HG03066 (cell line): ENCODE measurements around the gene TKFC.
"Not testable (repeated sequence)": the region's sequence is repeated elsewhere in the genome, so short reads cannot be mapped to it uniquely, and the experiment has no call there.

ENCODE experiments used
- ATAC-seq: cut with Tn5 transposase; IDR thresholded peaks from one replicate; pipeline ENCODE4 v1.9.1; 2021; ENCODE audit warnings: low read depth; ENCODE audit not compliant: unreplicated experiment

Gene TKFC

GRCh38 chr11:61362542-61362875 lies 29.5 kb downstream of the TKFC start:
- ATAC-seq, result no peak

GRCh38 chr11:61364012-61364675 lies 31.1 kb downstream of the TKFC start:
- ATAC-seq, result no peak

- no peak for ATAC-seq
These were observed 34.4 kb downstream of the TKFC start for GRCh38 chr11:61367406-61367805.

GRCh38 chr11:61368646-61369045 lies 35.6 kb downstream of the TKFC start:
- ATAC-seq, result no peak

- ATAC-seq, result peak; percentile 66
These were observed 36.6 kb downstream of the TKFC start for GRCh38 chr11:61369372-61370348.

- ATAC-seq, result no peak
These were observed 37.4 kb downstream of the TKFC start for GRCh38 chr11:61370349-61371005.

GRCh38 chr11:61372659-61373420 lies 39.8 kb downstream of the TKFC start:
- ATAC-seq, result no peak

- ATAC-seq, result no peak
These were observed 42.7 kb downstream of the TKFC start for GRCh38 chr11:61375761-61376108.

GRCh38 chr11:61377461-61378160 lies 44.6 kb downstream of the TKFC start:
- no peak for ATAC-seq

GRCh38 chr11:61378713-61379313 lies 45.8 kb downstream of the TKFC start:
- ATAC-seq, result no peak

- ATAC-seq, result no peak
These were observed 47.9 kb downstream of the TKFC start for GRCh38 chr11:61380884-61381283.

GRCh38 chr11:61383859-61384258 lies 50.8 kb downstream of the TKFC start:
- not testable (repeated sequence) for ATAC-seq

GRCh38 chr11:61384271-61385242 lies 51.5 kb downstream of the TKFC start:
- ATAC-seq, result no peak

- ATAC-seq, result no peak
These were observed 57.1 kb downstream of the TKFC start for GRCh38 chr11:61390161-61390560.

GRCh38 chr11:61392981-61393595 lies 60.1 kb downstream of the TKFC start:
- no peak for ATAC-seq
